Urinary bladder (tissue), 4 donors: ENCODE results near the gene UQCR11. TPM values are rescaled to one million over a fixed set of nuclear protein-coding genes. Genes with fewer than 3 reads are reported as not detected.
A peak's percentile ranks its signal among the peaks of the same experiment; 100 is the strongest.

Experiments
- DNase-seq: peaks from one replicate; pipeline ENCODE4 v3.0.0-alpha.2; 2015; ENCODE audit errors: extremely low spot score
- H3K27ac ChIP-seq: one replicate; pipeline ENCODE4 v1.5.1; 2013; ENCODE audit warnings: low read depth, mild to moderate bottlenecking, moderate library complexity
- H3K36me3 ChIP-seq: one replicate; pipeline ENCODE4 v1.6.1; 2013; ENCODE audit warnings: mild to moderate bottlenecking, moderate library complexity; ENCODE audit not compliant: insufficient read depth
- H3K4me1 ChIP-seq: one replicate; pipeline ENCODE4 v1.6.1; 2013; ENCODE audit warnings: mild to moderate bottlenecking, moderate library complexity; ENCODE audit not compliant: insufficient read depth
- H3K4me3 ChIP-seq: one replicate; pipeline ENCODE4 v1.5.1; 2013; ENCODE audit warnings: low read depth, low read length
- WGBS: extraction: QIAGEN DNeasy Blood & Tissue Kit; methylation state at CpG from one replicate; pipeline ENCODE4 v1.1.7; 2013; 5-methylcytosine and 5-hydroxymethylcytosine counted together
- polyA plus RNA-seq: library from polyadenylated mRNA; stranded (reverse); fragments of 200-250 nt; gene quantifications from one replicate; pipeline ENCODE4 v1.2.3, GENCODE V29; 2013
- total RNA-seq: library from RNA; depleted of rRNA; stranded (reverse); fragments of >200 nt; gene quantifications from one replicate; pipeline ENCODE4 v1.2.3, GENCODE V29; 2014
- donor health status: healthy with polysubstance abuse.
- donor health status: healthy.

Gene UQCR11
- total and polyA plus RNA-seq, 2 donors = 33.3 to 144 TPM

DNA sequence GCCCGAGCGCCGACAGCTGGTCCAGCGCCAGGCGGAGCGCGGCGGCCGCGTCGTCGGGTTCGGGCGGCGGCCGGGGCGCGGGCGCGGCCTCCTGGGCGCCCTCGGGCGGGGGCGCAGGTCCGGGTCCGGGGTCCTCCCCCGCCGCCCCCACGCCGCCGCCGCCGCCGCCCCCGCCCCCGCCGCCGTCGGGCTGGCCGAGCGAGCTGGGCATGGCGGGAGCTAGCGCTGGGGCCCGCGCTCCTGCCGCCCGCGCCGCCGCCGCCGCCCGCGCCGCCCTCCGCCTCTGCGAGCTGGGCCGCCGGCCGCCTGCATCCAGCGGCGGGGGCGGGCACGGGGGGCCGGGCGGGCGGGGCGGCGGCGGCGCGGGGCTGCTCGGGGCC lies 37.4 kb downstream of the UQCR11 start:
- no peaks in the 10 kb centered on the region for H3K36me3 ChIP-seq
- H3K4me3 ChIP-seq = peak overlapping the region; percentile 82
- WGBS = under 1% methylated on average over 70 of the region's 73 CpGs
- H3K27ac ChIP-seq = no peak overlapping the region
- H3K4me1 ChIP-seq = no peaks in the 10 kb centered on the region
- DNase-seq = no peak

DNA sequence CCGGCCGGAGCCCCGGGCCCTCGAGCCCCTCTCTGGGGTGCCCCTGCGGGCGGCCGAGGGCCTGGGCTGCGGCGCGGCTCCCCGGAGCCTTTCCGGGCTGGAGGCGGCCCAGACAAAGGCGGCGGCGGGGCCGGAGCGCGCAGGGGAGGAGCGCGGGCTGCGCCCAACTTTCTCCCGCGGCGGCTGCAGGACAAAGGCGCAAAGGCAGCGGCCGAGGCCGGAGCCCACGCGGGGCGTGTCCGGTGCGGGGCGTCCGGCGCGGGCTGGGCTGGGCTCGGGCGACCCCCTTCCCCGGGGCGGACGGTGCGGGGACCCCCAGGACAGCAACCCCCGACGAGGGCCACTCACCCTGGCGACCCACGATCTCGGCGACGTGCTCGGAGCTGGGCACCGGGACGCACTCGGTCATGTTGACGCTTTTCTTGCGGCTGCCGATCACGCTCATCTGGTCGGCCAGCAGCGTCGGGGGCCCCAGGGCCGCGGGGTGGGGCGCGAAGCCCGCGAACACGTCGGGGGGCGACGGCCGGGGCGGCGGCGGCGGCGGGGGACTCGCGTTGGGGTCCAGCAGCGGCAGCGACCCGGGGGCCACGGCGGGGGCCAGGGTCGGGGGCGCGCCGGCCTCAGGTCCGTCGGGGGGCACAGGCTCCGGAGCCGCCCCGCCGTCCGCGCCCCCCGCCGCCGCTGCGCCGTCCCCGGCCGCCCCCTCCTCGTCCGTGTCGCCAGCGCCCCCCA lies 38.0 kb downstream of the UQCR11 start:
- no peak for DNase-seq
- Histone ChIP-seq H3K4me3 (peak overlapping the region; percentile 82), H3K4me1 (no peaks in the 10 kb centered on the region), H3K36me3 (no peaks in the 10 kb centered on the region), H3K27ac (peak overlapping the region; percentile 85)
- under 1% methylated on average over 107 of the region's 108 CpGs for whole genome bisulfite sequencing

DNA sequence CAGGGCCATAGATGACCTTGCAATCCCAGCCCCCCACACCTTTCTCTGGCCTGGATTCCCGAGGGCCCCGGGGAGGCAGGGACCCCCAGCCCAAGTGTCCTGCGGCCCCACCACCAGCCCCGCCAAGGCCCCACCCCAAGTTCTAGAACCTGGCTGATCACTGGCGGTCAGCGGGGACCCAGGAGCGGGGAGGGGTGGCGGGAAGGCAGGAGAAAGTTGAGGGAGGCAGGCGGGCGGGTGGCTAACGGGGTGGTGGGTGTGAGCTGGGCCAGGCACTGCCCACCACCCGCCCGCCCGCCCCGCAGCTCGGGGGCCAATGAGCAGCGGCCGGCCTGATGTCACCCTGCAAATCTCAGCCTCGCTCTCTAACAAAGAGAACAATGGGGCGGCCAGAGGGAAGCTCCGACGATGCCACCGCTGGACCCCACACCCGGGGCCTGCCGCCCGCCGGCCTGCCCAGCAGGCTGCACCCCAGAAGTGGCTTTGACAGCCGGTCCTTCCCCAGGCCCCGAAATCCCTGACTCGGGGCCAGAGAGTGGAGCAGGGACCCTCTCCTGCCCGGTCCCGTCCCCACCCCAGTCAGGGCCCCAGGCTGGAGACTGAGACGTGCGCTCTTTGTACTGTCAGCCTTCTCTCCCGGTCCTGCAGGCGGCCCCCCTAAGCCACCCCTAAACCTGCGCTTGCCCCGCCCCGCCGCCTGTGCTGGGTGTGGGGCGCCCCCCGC lies 38.7 kb downstream of the UQCR11 start:
- 7% methylated on average over 42 of the region's 42 CpGs for WGBS
- DNase-seq = peak; percentile 71
- peak overlapping the region; percentile 75 for H3K27ac ChIP-seq

DNA sequence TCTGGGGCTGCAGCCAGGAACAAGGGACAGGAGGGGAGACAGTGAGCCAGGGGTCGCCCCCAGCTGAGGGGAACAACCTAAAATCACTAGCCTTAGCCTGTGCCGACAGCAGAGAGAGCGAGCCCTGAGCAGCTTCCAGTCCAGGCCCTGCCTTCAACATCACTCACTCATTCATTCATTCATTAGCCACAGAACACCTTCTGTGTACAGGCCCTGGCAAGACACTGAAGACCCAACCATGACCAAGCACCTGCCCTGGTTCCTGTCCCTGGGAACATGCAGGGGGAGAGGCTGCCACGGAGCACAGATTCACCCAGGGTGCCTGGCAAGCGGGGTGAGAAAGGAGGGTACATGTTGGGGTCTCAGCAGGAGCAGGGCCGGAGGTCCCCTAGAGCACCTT lies 42.0 kb downstream of the UQCR11 start:
- Histone ChIP-seq H3K36me3 (no peaks in the 10 kb centered on the region), H3K27ac (no peak overlapping the region), H3K4me1 (no peaks in the 10 kb centered on the region), H3K4me3 (no peak overlapping the region)
- DNase-seq = no peak
- WGBS = 91% methylated on average over 6 of the region's 6 CpGs

More for the DNA sequence above, 38.7 kb downstream of the UQCR11 start:
- Histone ChIP-seq H3K4me1 (no peaks in the 10 kb centered on the region), H3K4me3 (peak overlapping the region; percentile 82), H3K36me3 (no peaks in the 10 kb centered on the region)

DNA sequence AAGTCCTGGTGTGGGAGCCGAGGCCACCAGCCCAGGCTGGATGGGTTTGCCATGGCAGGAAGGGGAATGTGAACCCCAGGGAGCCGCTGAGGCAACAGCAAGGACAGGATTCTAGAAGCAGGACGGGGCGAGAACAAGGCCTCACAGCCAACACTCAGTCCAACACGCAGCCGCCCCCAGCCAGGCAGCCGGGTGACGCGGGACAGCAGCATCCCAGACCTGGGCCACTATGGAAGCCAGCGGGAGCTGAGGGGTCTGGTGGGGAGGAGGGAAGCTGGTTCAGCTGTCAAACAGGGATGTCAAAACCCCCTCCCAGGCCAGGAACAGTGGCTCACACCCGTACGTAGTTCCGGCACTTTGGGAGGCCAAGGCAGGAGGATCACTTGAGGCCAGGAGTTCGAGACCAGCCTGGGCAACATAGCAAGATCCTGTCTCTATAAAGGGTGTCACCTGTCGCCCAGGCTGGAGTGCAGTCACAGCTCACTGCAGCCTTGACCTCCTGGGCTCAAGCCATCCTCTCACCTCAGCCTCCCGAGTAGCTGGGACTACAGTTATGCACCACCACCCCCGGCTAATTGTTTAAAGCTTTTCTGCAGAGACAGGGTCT lies 43.9 kb downstream of the UQCR11 start:
- no peak overlapping the region for H3K27ac ChIP-seq
- 85% methylated on average over 17 of the region's 17 CpGs for WGBS
- no peak for DNase-seq
- no peak overlapping the region for H3K4me3 ChIP-seq
- no peaks in the 10 kb centered on the region for H3K4me1 ChIP-seq
- no peaks in the 10 kb centered on the region for H3K36me3 ChIP-seq

DNA sequence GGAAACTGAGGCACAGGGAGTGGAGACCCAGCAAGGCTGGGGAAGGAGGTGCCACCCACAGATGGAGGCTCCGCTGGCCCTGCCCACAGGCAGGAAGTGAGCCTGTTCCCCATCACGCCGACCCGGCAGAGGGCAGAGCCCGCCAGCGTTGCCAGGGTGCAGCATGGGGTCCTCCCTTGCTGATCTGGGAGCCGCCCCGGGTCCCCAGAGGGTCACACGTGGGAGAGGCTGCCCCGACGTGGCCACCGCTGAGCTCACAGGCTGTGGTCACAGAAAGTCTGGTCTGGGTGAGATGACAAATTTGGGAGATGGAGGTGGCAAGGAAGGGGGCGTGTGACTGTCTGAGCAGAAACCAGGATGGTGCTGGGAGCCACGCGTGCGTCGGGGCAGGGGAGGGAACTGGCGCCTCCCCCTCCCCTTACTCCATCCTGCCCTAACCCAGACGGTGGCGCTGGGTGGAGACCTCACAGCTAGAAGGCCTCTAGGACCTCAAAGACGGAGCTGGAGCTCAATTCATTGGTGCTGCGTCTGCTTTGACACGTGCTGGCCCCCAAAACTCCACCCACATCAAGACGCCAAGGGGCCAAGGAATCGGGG lies 44.9 kb downstream of the UQCR11 start:
- H3K36me3 ChIP-seq = no peaks in the 10 kb centered on the region
- no peaks in the 10 kb centered on the region for H3K4me1 ChIP-seq
- 68% methylated on average over 25 of the region's 25 CpGs for WGBS
- no peak overlapping the region for H3K27ac ChIP-seq
- no peak overlapping the region for H3K4me3 ChIP-seq
- no peak for DNase-seq

DNA sequence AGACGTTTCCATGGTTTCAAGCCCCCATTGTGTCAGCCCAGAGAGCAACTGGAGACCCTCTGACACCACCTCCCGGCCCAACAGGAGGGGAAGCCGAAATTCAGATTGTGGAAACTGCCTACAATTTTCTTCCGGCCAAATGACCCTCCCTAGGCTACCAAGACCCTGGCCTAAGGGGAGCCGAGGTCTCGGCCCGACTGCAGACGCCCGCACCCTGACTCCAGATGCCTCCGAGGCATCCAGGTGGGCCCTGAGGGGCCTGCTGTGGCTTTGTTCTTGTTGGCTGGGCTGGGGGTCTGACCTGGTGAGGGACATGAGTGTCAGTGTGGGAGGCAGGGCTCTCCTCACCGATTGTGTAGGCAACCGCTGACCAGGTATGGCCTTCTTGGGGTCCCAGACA lies 46.7 kb downstream of the UQCR11 start:
- H3K36me3 ChIP-seq = no peaks in the 10 kb centered on the region
- no peak for DNase-seq
- 84% methylated on average over 12 of the region's 12 CpGs for WGBS

DNA sequence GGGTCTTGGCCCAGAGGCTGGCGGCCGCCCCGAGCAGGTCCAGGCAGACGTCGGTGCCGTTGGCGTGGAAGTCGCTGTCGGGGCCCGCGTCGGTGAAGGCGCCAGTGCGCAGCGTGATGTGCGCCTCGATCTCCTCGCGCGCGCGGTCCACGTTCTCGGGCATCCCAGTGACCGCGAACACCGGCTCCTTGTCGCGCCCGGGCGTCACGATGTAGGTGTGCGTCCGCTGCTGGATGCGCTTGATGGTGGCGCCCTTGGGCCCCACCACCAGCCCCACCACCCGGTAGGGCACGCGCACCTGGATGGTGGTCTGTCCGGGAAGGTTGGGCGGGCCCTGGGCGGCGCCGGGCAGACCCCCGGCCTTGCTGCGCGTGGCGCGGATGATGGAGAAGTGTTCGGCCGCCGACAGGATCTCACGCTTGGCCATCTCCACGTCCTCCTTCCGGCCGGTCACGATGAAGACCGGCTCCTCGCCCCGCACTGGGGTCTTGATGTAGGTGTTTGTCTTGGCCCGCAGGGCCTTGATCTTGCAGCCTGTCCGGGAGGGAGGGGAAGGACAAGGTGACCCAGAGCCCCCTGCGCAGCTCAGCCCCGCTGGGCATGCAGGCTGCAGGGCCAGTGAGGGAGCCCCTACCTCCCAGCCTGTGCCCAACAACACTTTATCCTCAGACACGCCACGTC lies 48.7 kb downstream of the UQCR11 start:
- Histone ChIP-seq H3K27ac (no peak overlapping the region), H3K4me3 (no peak overlapping the region), H3K36me3 (no peaks in the 10 kb centered on the region), H3K4me1 (no peaks in the 10 kb centered on the region)
- 97% methylated on average over 66 of the region's 66 CpGs for WGBS
- DNase-seq = no peak

More for the DNA sequence above, 46.7 kb downstream of the UQCR11 start:
- no peak overlapping the region for H3K27ac ChIP-seq
- no peak overlapping the region for H3K4me3 ChIP-seq
- H3K4me1 ChIP-seq = no peaks in the 10 kb centered on the region

DNA sequence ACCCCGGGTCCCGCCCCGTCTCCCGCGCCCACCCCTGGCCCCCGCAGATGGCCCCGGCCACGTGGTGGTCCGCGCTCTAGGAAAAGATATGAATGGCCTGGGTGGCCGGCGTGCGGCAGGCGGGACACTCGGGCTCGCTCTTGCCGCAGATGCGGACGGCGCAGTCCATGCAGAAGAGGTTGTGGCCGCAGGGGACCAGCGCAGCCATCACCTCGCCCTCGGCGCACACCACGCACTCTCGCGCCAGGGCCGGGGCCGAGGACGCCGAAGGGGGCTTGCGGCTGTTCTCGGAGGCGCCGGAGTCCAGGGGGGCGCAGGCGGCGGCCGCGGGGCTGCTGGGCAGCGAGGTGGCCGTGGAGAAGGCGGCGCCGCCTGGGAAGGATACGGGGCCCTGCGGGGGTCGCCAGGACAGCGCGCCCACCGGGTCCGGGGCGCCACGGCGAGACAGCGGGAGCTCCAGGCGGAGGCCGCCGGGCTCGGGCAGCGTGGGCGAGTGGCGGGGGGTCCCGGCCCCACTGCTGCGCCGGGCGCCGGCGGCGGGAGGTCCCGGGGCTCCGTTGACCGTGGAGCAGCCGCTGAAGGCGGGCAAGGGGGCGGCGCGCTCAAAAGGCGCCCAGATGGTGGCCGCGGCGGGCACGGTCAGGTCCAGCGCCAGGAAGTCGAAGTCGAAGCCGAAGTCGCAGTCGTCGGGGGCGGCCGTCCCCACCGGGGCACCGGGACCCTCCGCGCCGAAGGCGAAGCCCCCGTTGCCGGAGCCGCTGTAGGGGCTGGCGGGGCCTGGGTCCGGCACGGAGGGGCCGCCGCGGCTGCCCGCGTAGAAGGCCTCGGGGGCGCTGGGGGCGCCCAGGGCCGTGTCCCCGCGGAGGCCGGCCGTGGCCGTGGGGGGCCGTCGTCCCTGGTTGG lies 49.5 kb downstream of the UQCR11 start:
- WGBS = 92% methylated on average over 117 of the region's 121 CpGs
- DNase-seq = no peak
- H3K27ac ChIP-seq = no peak overlapping the region
- H3K4me3 ChIP-seq = no peak overlapping the region
- H3K4me1 ChIP-seq = no peaks in the 10 kb centered on the region
- H3K36me3 ChIP-seq = no peaks in the 10 kb centered on the region

DNA sequence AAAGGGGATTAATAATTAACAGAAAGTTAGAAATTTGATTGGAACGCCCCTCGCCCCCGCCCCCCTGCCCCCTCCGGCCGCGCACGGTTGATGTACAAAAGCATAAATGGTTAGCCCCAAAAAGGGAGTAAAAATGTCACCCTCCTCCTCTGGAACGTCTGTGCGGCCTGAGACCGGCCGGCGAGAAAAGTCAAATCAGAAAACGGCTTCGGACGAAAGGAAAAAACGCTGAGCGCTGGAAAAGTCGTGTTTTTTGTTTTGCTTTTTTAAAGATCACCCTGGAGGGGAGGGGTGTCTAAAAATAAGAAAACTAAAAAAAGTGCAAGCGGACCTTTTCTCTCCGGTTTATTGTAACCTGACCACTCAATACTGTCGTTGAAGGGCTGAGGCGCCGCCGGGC lies 50.3 kb downstream of the UQCR11 start:
- Histone ChIP-seq H3K4me1 (no peaks in the 10 kb centered on the region), H3K4me3 (no peak overlapping the region), H3K27ac (no peak overlapping the region), H3K36me3 (no peaks in the 10 kb centered on the region)
- DNase-seq = no peak
- 86% methylated on average over 24 of the region's 24 CpGs for WGBS

DNA sequence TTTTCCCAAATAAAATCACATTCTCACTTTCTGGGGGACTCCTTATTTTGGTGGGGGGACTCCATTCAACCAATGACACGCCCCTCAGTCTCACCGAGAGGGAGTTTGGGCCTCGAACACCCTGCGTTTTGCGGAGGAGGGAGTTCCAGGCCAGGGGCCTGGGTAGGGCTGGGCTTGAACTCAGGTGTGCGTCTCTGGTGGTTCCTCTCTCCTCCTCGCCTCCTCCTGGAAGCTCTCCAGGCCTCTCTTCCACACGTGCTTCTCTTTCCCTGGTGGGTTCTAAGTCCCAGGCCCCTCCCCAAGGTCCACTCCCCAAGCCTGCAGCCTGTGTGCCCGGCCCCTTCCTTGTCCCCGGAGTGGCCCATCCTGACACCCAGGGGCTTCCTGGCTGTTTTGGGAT lies 51.8 kb downstream of the UQCR11 start:
- Histone ChIP-seq H3K36me3 (no peaks in the 10 kb centered on the region), H3K27ac (no peak overlapping the region), H3K4me3 (no peak overlapping the region), H3K4me1 (no peaks in the 10 kb centered on the region)
- 82% methylated on average over 10 of the region's 10 CpGs for WGBS
- DNase-seq = no peak

DNA sequence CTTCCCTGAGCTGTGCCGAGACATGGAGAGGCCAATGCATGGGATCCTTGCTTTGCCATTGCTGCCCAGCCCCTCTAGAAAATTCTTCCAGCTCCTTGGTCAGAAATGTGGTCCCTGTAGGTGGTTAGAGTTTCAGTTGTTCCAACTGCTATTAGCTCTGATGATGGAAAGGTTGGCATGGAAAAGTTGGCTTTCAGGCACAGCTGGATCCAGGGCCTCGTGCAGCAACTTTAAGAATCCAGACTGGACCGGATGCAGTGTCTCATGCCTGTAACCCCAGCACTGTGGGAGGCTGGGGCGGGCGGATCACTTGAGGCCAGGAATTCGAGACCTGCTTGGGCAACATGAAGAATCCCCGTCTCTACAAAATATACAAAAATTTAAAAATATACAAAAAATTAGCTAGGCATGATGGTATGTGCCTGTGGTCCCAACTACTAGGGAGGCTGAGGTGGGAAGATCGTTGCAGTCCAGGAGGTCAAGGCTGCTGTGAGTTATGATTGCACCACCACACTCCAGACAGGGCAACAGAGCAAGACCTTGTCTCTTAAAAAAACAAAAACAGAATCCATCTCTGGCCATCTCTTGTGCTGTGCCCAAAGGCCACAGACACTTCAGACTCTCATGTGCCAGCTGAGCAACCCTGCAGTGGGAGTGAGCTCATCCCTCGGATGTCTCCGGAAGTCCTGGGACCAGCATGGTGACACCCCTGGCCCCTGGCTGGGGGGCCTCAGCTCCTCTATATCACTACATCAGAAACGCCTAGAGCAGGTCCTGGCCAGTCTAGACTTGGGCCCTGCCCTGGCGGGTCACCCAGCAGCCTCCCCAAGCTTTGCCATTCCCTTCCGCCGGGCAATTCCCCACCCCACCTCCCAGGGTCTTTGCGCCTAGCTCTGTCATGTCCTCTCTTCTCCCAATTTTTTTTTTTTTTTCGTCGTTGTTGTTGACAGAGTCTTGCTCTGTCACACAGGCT lies 53.9 kb downstream of the UQCR11 start:
- no peaks in the 10 kb centered on the region for H3K4me1 ChIP-seq
- DNase-seq = no peak
- H3K27ac ChIP-seq = no peak overlapping the region
- H3K4me3 ChIP-seq = no peak overlapping the region
- no peaks in the 10 kb centered on the region for H3K36me3 ChIP-seq
- 84% methylated on average over 17 of the region's 17 CpGs for WGBS
